IPS-NIHi11 (cell line): ENCODE data around the gene SNX19.

Experiments used
- DNase-seq: peaks from one replicate; pipeline ENCODE4 v3.0.0; 2012; ENCODE audit warnings: mixed read lengths, low spot score

The SNX19 gene

DNA sequence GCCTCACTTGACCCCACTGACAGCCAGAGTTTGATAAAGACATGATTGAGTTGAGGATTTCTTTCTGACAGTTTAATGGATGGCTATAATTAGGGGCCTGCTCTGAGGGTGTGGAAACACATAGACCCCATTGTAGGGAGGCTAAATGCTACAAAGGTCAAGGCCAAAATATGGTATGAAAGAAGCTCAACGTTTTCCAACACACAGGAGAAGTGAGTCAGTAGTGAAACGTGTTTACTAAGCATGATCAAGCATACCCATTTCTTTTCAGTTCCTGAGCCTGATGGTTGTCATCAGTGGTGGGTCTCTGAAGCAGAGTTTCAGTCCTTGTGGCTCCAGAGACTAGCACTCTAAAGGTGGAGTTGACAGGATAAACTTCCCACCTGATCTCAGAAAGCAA, 69.7 kb downstream of the SNX19 start:
- no peak for DNase-seq

DNA sequence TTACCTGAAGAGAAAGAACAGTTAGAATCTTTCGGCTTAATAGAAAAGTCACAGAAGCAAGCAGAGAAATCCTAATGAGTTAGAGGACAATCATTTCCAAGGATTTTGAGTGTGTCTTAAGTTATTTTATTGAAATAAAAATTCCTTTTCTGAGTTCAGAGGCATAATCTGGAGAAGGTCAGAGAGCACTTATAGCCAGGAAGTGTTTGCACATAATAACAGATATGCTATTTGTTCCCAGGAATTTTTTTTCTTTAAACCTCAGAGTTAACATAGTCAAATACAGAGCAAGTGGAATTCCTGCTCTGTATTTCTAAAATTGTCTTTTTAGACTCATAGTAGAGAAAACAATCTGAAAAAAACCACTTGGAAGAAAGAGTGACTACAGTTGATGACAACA, 74.3 kb downstream of the SNX19 start:
- no peak for DNase-seq

GRCh38 chr11:130840679-130841078, 75.6 kb downstream of the SNX19 start:
- DNase-seq: no peak

DNA sequence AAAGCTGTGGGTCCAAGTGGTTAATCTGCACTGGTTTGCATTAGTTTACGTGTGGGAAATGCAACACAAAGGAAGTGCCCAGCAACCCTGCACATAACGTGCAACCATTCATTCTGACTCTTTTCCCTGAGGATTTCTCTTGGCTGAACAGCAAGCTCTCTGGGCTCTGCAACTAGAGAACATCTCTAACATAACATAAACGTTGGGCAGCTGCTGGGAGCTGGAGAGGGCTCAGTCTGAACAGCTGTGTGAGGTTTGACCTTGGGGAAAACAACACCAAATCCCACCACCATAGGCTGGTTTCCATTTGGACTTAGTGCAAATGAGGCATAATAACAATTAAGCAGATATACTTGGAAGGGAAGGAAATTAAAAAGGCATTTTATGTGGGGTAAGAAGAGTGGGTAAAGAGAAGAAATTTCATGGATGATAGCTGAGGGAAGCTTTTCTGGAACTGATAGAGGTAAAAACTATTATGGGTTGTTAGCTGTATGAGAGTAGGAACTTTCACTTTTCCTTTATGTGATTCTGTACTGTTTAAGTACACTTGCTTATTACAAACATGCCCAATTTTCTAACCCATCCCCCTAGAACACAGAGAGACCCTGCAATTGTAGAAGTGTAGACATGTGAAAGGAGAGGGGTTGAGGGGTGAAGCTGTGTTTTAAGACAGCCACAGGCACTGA, 76.2 kb downstream of the SNX19 start:
- no peak for DNase-seq

GRCh38 chr11:130837194-130837593, 79.1 kb downstream of the SNX19 start:
- no peak for DNase-seq

DNA sequence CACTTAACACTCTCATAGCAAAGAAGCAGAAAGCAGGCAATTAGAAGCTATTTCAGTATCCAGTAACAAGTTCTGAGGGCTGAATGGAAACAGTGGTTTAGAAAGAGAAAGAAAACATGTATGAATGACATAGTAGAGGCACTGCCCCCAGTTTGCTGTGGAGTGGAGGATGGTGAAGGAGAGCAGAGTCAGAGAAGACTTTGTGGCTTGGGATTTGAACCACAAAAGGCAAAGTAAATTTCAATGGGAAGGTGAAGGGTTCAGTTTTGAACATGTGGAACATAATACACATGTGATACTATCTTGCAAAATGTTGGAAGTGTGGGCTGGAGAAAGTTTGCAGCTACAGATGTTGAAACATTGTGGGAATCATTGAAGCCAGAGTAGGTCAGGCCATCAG, 81.4 kb downstream of the SNX19 start:
- DNase-seq: no peak

- no peak for DNase-seq
Observed at GRCh38 chr11:130832566-130833425, 83.5 kb downstream of the SNX19 start.

DNA sequence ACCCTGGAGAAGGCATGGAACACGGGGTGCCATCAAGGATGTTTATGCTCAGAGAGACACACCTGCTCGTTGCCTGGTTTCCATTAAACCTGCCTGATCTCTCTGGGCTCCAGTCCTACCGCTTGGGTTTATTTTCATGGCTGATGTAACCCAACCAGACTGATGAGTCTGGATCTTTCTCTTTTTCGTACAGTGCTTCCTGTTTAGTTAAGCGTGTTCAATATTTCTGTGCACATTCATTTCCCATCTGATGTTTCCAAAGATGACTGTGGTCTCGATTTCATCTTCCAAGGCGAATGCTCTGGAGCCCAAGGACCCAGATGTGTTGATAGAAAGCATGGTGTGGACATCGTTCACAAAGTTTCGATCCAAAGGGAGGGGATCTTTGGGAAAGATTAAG, 84.3 kb downstream of the SNX19 start:
- DNase-seq: no peak

DNA sequence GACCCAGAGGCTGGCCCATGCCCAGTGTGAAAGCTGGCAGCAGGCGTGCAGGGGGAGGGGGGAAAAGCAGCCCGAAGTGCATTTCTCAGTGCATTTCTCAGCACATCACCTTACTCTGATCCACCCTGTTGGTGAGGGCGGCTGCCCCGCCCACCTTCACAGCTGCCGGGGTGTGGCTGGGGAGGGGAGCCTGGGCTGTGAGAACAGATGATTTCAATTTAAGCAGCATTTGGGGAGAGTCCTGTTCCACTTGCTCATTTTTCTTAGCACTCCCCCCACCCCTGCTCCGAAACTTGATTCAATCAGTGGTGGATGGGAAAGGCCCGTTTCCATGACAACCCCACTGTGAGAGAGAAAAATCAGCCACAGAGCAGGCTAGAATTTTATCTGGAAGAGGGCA, 84.8 kb downstream of the SNX19 start:
- peak; percentile 39 for DNase-seq

- no peak for DNase-seq
Observed at GRCh38 chr11:130830566-130830965, 85.7 kb downstream of the SNX19 start.

GRCh38 chr11:130829920-130830511, 86.3 kb downstream of the SNX19 start:
- DNase-seq: no peak

DNA sequence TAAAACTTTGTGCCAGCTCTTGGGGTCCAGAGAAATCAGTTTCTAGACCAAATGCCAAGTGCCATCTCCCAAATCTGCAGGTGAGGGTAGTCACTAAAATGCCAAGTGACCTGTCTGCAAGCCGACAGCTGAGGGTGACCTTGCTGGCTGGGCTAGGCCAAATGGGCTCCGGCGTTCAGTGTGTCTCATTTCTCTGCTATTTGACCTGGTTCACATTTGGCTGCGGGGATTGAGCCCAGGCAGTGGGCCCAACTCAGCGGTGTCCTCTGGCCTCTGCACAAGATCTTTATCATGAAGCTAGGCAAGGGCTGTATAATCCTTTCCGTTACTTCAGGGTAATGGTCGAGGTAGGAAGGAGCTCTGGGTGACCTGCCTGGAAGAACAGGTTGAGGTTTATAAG, 87.5 kb downstream of the SNX19 start:
- DNase-seq: no peak

DNA sequence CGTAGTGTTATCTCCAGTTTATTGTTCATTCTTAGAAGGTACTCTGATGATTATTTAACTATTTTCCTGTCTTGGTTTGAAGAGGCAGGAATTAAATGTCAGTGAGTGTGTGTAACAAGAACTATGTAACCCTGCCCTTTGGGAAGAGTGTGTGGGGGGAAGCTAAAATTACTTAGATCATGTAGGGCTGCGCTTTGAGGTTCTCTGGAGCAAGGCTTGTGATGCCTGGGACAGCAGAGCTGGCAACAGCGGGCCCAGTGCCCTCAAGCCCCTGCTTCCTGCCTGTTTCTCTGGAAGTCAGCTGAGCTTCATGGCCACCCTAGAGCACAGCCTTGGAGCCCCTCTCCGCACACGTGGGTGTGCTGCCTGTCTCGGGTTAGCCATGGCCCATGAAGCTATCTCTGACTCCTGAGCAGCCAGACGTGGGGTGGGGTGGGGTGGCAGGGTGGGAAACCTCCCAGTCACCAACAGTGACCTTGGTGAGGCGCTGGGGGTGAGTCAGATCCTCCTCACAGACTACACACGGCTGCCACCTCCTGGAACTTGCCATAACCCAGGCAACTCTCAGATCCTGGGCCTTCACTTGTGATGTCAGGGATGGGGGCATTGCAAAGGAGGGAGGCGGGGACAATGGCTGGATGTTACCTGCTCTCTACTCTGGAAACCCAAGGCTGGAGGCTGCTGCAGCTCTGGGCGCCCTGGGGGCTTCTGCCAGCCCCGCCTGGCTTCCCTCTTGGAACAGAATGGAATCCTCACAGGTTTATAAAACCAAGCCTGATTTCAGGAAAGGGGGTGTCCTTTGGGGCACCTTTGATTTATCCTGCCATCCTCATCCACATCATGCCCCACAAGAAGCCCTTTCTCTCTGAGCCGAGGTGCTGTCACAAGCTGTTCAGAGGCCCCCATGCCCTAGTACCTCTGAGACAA, 88.6 kb downstream of the SNX19 start:
- DNase-seq: peak; percentile 85

- DNase-seq: no peak
Observed at GRCh38 chr11:130826572-130826971, 89.7 kb downstream of the SNX19 start.

- DNase-seq: no peak
Observed at GRCh38 chr11:130825983-130826382, 90.3 kb downstream of the SNX19 start.

DNA sequence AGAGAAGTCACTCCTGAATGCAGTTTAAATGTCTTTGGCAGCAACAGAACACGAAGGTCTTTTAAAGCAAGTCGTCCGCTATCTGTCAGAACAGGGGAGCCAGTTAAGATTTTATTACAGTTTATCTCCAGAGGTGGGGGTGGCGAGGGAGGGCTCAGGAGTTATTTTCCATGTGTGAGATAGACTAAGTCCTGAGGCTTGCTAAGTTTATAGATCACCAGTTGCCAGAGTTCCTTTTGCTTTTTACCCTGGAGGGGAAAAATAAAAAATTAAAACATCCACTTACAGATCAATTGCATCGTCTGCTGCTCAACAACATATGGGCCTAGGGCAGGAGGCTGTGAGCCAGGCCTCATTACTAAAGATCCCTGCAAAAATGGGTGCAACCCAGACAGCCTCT, 90.7 kb downstream of the SNX19 start:
- DNase-seq: no peak
